ENCODE data around the gene SP7. TPM values are rescaled to one million over a fixed set of nuclear protein-coding genes. Genes with fewer than 3 reads are reported as not detected.
"Not testable (repeated sequence)": the region's sequence is repeated elsewhere in the genome, so short reads cannot be mapped to it uniquely, and the experiment has no call there.

Gene SP7
- total RNA-seq, 1 experiment from 2014 or later, result not detected

DNA sequence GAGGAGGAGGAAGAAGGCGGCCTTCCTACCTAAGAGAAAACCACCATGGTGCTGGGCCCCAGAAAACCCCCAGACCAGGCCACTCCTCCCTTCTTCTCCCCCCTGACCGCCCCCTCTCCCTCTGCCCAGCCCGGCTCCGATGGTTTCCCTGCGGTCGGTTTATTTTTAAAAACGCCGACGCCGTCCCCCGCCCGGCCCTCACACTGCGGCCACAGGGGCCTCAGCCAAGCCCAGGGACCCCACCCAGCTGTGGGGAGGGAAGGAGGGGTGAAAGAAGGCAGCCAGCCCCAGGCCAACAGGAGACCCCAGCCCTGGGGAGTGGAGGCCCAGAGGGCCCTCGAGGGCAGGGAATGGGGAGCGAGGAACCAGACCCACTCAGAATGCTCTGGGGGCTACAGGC, 3.4 kb downstream of the SP7 start:
- no peak overlapping the region for H3T11ph ChIP-seq (ENCODE audit: low read length)
- no peak overlapping the region for H4K91ac ChIP-seq (ENCODE audit: insufficient read length, low read depth, low read length)
- H3K27me3 ChIP-seq (ENCODE audit: insufficient read depth, low read length), result peaks cover 5% of the 10 kb centered on the region
- H3K4me3 Mint-ChIP-seq, result no peak overlapping the region
- H3K4me1 ChIP-seq (ENCODE audit: insufficient read depth, low read length), result no peaks in the 10 kb centered on the region; the same call in 1 of the 2 replicates
- no peaks in the 10 kb centered on the region for H3K9me3 ChIP-seq (ENCODE audit: control insufficient read depth, low read depth, low read length)
- H2BK5ac ChIP-seq (ENCODE audit: insufficient read length, low read length), result no peak overlapping the region
- no peak overlapping the region for H4K8ac ChIP-seq (replicated peaks; ENCODE audit: insufficient read length, low read depth, low read length)
- H3K27ac ChIP-seq (ENCODE audit: insufficient read length, low read depth, low read length), result no peak overlapping the region
- TF ChIP-seq, protein P1, sequence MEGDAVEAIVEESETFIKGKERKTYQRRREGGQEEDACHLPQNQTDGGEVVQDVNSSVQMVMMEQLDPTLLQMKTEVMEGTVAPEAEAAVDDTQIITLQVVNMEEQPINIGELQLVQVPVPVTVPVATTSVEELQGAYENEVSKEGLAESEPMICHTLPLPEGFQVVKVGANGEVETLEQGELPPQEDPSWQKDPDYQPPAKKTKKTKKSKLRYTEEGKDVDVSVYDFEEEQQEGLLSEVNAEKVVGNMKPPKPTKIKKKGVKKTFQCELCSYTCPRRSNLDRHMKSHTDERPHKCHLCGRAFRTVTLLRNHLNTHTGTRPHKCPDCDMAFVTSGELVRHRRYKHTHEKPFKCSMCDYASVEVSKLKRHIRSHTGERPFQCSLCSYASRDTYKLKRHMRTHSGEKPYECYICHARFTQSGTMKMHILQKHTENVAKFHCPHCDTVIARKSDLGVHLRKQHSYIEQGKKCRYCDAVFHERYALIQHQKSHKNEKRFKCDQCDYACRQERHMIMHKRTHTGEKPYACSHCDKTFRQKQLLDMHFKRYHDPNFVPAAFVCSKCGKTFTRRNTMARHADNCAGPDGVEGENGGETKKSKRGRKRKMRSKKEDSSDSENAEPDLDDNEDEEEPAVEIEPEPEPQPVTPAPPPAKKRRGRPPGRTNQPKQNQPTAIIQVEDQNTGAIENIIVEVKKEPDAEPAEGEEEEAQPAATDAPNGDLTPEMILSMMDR (conservative IDR thresholded peaks at IDR 0.05), result no peak
- no peak overlapping the region for H3K14ac ChIP-seq (ENCODE audit: insufficient read depth, low read length)
- no peak overlapping the region for H2AK5ac ChIP-seq (ENCODE audit: insufficient read length, low read length)
- WGBS (ENCODE audit: extremely low coverage, insufficient read length, low lambda C conversion rate), result no CpG with 5 or more reads among the region's 15 CpGs
- peaks cover 12 to 25% of the 10 kb centered on the region in 2 experiments for H3K4me1 Mint-ChIP-seq
- no peak overlapping the region for H3K4ac ChIP-seq (ENCODE audit: low read depth, low read length)
- no peaks in the 10 kb centered on the region for H4K20me1 ChIP-seq (ENCODE audit: control insufficient read depth, insufficient read depth, insufficient read length)
- no peak overlapping the region for H3K4me2 ChIP-seq (ENCODE audit: insufficient read depth, insufficient read length, low read length)
- no peak overlapping the region for H2BK20ac ChIP-seq (ENCODE audit: low read depth, low read length, poor library complexity, severe bottlenecking)
- H2AFZ ChIP-seq (ENCODE audit: low read length), result no peak overlapping the region
- H3K27me3 Mint-ChIP-seq (ENCODE audit: low read depth), result peaks cover 78% of the 10 kb centered on the region
- no peak overlapping the region for H2BK12ac ChIP-seq (ENCODE audit: insufficient read length, low read depth, low read length)
- no peak overlapping the region for H2BK15ac ChIP-seq (ENCODE audit: low read depth, low read length)
- no peak overlapping the region for H3K23ac ChIP-seq (ENCODE audit: insufficient read length, low read depth, low read length)
- no peaks in the 10 kb centered on the region for H3K9me3 Mint-ChIP-seq
- H3K79me2 ChIP-seq (ENCODE audit: insufficient read depth, low read length), result no peaks in the 10 kb centered on the region
- no peak for DNase-seq
- no peak overlapping the region for H3K9ac ChIP-seq (ENCODE audit: extremely low read depth, insufficient read length, low read length)
- H3K36me3 Mint-ChIP-seq (ENCODE audit: insufficient read depth in 1 of 3, low read depth in 3 of 3), result no peaks in the 10 kb centered on the region
- no peak overlapping the region for H3K18ac ChIP-seq (ENCODE audit: insufficient read length, low read depth, low read length)
- H2BK120ac ChIP-seq (ENCODE audit: low read depth, low read length, poor library complexity, severe bottlenecking), result no peak overlapping the region
- H3K56ac ChIP-seq (ENCODE audit: insufficient read length, low read depth, low read length), result no peak overlapping the region
- H3K27ac Mint-ChIP-seq, result no peak overlapping the region
- H3K79me1 ChIP-seq (ENCODE audit: insufficient read depth, low read depth, low read length, poor library complexity, severe bottlenecking), result no peaks in the 10 kb centered on the region
- no peaks in the 10 kb centered on the region for H3K23me2 ChIP-seq (ENCODE audit: insufficient read length, low read depth, low read length, poor library complexity, severe bottlenecking)
- no peak overlapping the region for H4K5ac ChIP-seq (ENCODE audit: insufficient read length, low read depth, low read length)

DNA sequence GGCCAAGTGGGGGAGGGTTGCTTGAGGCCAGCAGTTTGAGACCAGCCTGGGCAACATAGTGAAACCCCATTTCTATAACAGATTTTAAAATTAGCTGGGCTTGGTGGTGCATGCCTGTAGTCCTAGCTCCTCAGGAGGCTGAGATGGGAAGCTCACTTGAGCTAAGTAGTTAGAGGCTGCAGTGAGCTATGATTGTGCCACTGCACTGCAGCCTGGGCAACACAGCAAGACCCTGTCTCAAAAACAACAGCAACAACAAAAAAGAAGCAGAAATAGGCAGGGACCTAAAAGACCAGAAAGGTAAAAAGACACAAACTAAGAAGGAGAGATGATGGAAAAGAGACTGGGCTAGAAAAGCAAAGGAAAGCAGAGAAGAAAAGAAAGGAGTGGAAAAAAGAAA, 3.8 kb downstream of the SP7 start:
- H3K56ac ChIP-seq (ENCODE audit: insufficient read length, low read depth, low read length); H2AK5ac ChIP-seq (ENCODE audit: insufficient read length, low read length); H3K23me2 ChIP-seq (ENCODE audit: insufficient read length, low read depth, low read length, poor library complexity, severe bottlenecking); H3K79me2 ChIP-seq (ENCODE audit: insufficient read depth, low read length); H3K14ac ChIP-seq (ENCODE audit: insufficient read depth, low read length); H3K4me2 ChIP-seq (ENCODE audit: insufficient read depth, insufficient read length, low read length); H4K8ac ChIP-seq (replicated peaks; ENCODE audit: insufficient read length, low read depth, low read length); H3K36me3 Mint-ChIP-seq (ENCODE audit: insufficient read depth in 1 of 3, low read depth in 3 of 3); H3K4me3 Mint-ChIP-seq; H2BK20ac ChIP-seq (ENCODE audit: low read depth, low read length, poor library complexity, severe bottlenecking); H2BK5ac ChIP-seq (ENCODE audit: insufficient read length, low read length); H3K79me1 ChIP-seq (ENCODE audit: insufficient read depth, low read depth, low read length, poor library complexity, severe bottlenecking); H3K9me3 ChIP-seq (ENCODE audit: control insufficient read depth, low read depth, low read length); H2BK15ac ChIP-seq (ENCODE audit: low read depth, low read length); H3K4ac ChIP-seq (ENCODE audit: low read depth, low read length); H4K91ac ChIP-seq (ENCODE audit: insufficient read length, low read depth, low read length); H4K20me1 ChIP-seq (ENCODE audit: control insufficient read depth, insufficient read depth, insufficient read length); H3K27ac ChIP-seq (ENCODE audit: insufficient read length, low read depth, low read length); H2BK120ac ChIP-seq (ENCODE audit: low read depth, low read length, poor library complexity, severe bottlenecking); H3K9me3 Mint-ChIP-seq; H3K23ac ChIP-seq (ENCODE audit: insufficient read length, low read depth, low read length); H3K27me3 ChIP-seq (ENCODE audit: insufficient read depth, low read length); H2AFZ ChIP-seq (ENCODE audit: low read length); H3T11ph ChIP-seq (ENCODE audit: low read length); H2BK12ac ChIP-seq (ENCODE audit: insufficient read length, low read depth, low read length); H3K9ac ChIP-seq (ENCODE audit: extremely low read depth, insufficient read length, low read length); H3K18ac ChIP-seq (ENCODE audit: insufficient read length, low read depth, low read length); H3K4me1 ChIP-seq (ENCODE audit: insufficient read depth, low read length); DNase-seq; H3K27ac Mint-ChIP-seq; H4K5ac ChIP-seq (ENCODE audit: insufficient read length, low read depth, low read length): not testable (repeated sequence)
- Mint-ChIP-seq H3K27me3 (ENCODE audit: low read depth) (peaks cover 78% of the 10 kb centered on the region), H3K4me1 (peaks cover 11 to 25% of the 10 kb centered on the region in 2 experiments)
